GM12878 (cell line): ENCODE results near the gene MICAL3.

Experiments used
- CBX3 ChIP-seq: fragments of 200-600 bp; sonication (generic); IDR thresholded peaks from 2 replicates; pipeline ENCODE4 v1.6.1; 2016; ENCODE audit warnings: low read depth, borderline replicate concordance
- JUND ChIP-seq: IDR thresholded peaks from 2 replicates; pipeline ENCODE4 v1.6.1; 2012; ENCODE audit warnings: low read depth, mild to moderate bottlenecking, low read length, improper control_type of control experiment, moderate library complexity
- POLR2AphosphoS5 ChIP-seq: IDR thresholded peaks from 2 replicates; pipeline ENCODE4 v1.6.1; 2011; ENCODE audit warnings: mild to moderate bottlenecking, low read length, inconsistent platforms
- RCOR1 ChIP-seq: conservative IDR thresholded peaks from 2 replicates; pipeline ENCODE4 v1.6.1; 2012; ENCODE audit warnings: low read depth, low read length, improper control_type of control experiment
- USF1 ChIP-seq: IDR thresholded peaks from 2 replicates; pipeline ENCODE4 v1.6.1; 2011; ENCODE audit warnings: borderline replicate concordance, low read depth, mild to moderate bottlenecking, moderate library complexity, mixed read lengths, low read length; ENCODE audit not compliant: insufficient read depth; ENCODE audit errors: extremely low read length
- TF ChIP-seq, protein P1 (sequence below): fragments of 450-650 bp; IDR thresholded peaks from 2 replicates; pipeline ENCODE4 v1.6.1; 2016; ENCODE audit warnings: mild to moderate bottlenecking, moderate library complexity, borderline replicate concordance
- TF ChIP-seq, protein P2 (sequence below), 3 experiments: IDR thresholded peaks in 2 of 3; conservative IDR thresholded peaks in 1 of 3; 2 replicates each; pipeline ENCODE4 v1.5.1; 2011; ENCODE audit warnings: low read depth in 3 of 3, low read length in 3 of 3, mild to moderate bottlenecking in 3 of 3, control low read depth in 2 of 3, moderate library complexity in 2 of 3, inconsistent platforms in 1 of 3, mixed read lengths in 1 of 3; ENCODE audit not compliant: control insufficient read depth in 2 of 3, insufficient read depth in 1 of 3; ENCODE audit errors: extremely low read depth in 1 of 3

DNA sequence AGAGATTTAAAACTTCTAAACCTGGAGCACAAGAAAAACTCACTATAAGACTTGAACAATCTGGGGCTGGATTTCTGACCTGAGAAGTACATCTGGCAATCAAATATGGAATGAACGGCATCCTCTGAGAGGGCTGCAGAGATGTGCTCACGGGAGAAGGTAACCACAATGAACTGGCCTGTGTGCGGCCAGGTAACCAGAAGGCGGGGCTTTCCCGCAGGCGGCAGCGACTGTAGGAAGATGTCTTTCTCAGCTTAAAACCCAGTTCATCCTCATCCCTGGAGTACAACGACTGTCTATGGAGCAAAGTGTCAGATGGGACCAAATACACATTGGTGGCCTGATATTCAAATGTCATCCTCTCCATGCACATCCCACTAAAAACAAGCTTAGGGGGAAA is 24.5 kb downstream of the MICAL3 start:
- TF ChIP-seq, protein P1, sequence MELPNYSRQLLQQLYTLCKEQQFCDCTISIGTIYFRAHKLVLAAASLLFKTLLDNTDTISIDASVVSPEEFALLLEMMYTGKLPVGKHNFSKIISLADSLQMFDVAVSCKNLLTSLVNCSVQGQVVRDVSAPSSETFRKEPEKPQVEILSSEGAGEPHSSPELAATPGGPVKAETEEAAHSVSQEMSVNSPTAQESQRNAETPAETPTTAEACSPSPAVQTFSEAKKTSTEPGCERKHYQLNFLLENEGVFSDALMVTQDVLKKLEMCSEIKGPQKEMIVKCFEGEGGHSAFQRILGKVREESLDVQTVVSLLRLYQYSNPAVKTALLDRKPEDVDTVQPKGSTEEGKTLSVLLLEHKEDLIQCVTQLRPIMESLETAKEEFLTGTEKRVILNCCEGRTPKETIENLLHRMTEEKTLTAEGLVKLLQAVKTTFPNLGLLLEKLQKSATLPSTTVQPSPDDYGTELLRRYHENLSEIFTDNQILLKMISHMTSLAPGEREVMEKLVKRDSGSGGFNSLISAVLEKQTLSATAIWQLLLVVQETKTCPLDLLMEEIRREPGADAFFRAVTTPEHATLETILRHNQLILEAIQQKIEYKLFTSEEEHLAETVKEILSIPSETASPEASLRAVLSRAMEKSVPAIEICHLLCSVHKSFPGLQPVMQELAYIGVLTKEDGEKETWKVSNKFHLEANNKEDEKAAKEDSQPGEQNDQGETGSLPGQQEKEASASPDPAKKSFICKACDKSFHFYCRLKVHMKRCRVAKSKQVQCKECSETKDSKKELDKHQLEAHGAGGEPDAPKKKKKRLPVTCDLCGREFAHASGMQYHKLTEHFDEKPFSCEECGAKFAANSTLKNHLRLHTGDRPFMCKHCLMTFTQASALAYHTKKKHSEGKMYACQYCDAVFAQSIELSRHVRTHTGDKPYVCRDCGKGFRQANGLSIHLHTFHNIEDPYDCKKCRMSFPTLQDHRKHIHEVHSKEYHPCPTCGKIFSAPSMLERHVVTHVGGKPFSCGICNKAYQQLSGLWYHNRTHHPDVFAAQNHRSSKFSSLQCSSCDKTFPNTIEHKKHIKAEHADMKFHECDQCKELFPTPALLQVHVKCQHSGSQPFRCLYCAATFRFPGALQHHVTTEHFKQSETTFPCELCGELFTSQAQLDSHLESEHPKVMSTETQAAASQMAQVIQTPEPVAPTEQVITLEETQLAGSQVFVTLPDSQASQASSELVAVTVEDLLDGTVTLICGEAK: no peak
- TF ChIP-seq RCOR1 (no peak), CBX3 (no peak), USF1 (no peak), JUND (no peak), POLR2AphosphoS5 (no peak)
- TF ChIP-seq, protein P2, sequence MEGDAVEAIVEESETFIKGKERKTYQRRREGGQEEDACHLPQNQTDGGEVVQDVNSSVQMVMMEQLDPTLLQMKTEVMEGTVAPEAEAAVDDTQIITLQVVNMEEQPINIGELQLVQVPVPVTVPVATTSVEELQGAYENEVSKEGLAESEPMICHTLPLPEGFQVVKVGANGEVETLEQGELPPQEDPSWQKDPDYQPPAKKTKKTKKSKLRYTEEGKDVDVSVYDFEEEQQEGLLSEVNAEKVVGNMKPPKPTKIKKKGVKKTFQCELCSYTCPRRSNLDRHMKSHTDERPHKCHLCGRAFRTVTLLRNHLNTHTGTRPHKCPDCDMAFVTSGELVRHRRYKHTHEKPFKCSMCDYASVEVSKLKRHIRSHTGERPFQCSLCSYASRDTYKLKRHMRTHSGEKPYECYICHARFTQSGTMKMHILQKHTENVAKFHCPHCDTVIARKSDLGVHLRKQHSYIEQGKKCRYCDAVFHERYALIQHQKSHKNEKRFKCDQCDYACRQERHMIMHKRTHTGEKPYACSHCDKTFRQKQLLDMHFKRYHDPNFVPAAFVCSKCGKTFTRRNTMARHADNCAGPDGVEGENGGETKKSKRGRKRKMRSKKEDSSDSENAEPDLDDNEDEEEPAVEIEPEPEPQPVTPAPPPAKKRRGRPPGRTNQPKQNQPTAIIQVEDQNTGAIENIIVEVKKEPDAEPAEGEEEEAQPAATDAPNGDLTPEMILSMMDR (IDR thresholded peaks at IDR 0.05 in 2 of 3, conservative IDR thresholded peaks at IDR 0.05 in 1 of 3; ENCODE audit: control insufficient read depth in 2 of 3, extremely low read depth in 1 of 3, insufficient read depth in 1 of 3, low read depth in 3 of 3, low read length in 3 of 3): no peak
